ENCODE results near the gene OR7C2. TPM values are rescaled to one million over a fixed set of nuclear protein-coding genes. Genes with fewer than 3 reads are reported as not detected.

Gene OR7C2
- polyA plus RNA-seq, 3 donors = not detected

GRCh38 chr19:14940266-14940665, 1.0 kb upstream of the OR7C2 start:
- 91% methylated on average over 2 of the region's 6 CpGs for WGBS (ENCODE audit: insufficient coverage)
- Histone ChIP-seq H3K4me1 (ENCODE audit: control insufficient read depth in 1 of 2, insufficient read depth in 2 of 2, low read length in 2 of 2) (peaks cover 22 to 27% of the 10 kb centered on the region in 2 donors), H3K4me2 (replicated peaks; ENCODE audit: extremely low read depth, low read length, poor library complexity, severe bottlenecking) (no peak overlapping the region), H4K20me1 (ENCODE audit: insufficient read depth, low read length) (no peaks in the 10 kb centered on the region), H3K9me3 (replicated peaks in 1 of 2; ENCODE audit: control insufficient read depth in 1 of 2, insufficient read depth in 1 of 2, low read length in 2 of 2) (no peaks in the 10 kb centered on the region), H2AFZ (ENCODE audit: insufficient read depth, low read depth, low read length, poor library complexity, severe bottlenecking) (no peak overlapping the region), H3K79me2 (ENCODE audit: insufficient read depth, low read length) (no peaks in the 10 kb centered on the region), H3K27me3 (ENCODE audit: control insufficient read depth in 2 of 2, insufficient read depth in 2 of 2, low read length in 2 of 2) (no peaks in the 10 kb centered on the region), H3K27ac (ENCODE audit: low read depth in 1 of 2, low read length in 2 of 2) (no peak overlapping the region), H3K36me3 (replicated peaks in 1 of 2; ENCODE audit: control insufficient read depth in 1 of 2, insufficient read depth in 2 of 2, low read length in 2 of 2) (no peaks in the 10 kb centered on the region), H3K4me3 (replicated peaks in 1 of 3; ENCODE audit: low read depth in 2 of 3, low read length in 3 of 3) (no peak overlapping the region), H3K9ac (ENCODE audit: insufficient read depth, low read length, poor library complexity, severe bottlenecking) (no peak overlapping the region)
- TF ChIP-seq CTCF (IDR thresholded peaks at IDR 0.05) = no peak
- Mint-ChIP-seq H3K27me3 (ENCODE audit: low read depth in 3 of 3) (peaks cover 3 to 11% (median 3%) of the 10 kb centered on the region in 3 donors), H3K36me3 (no peaks in the 10 kb centered on the region), H3K27ac (peak overlapping the region in 1 of 7 donors; percentile 9), H3K4me1 (peaks cover 20% of the 10 kb centered on the region), H3K4me3 (no peak overlapping the region), H3K9me3 (peaks cover 0 to 1% (median 0%) of the 10 kb centered on the region in 7 donors)
- DNase-seq = no peak
- intact Hi-C loops (cut with micrococcal nuclease) = no loop called here

GRCh38 chr19:14943601-14944000, 2.3 kb downstream of the OR7C2 start:
- Mint-ChIP-seq H3K9me3 (peaks cover 0 to 6% (median 1%) of the 10 kb centered on the region in 7 donors), H3K27ac (peak overlapping the region; percentile 78 to 99 (median 95)), H3K27me3 (ENCODE audit: low read depth in 3 of 3) (peaks cover 3 to 11% (median 3%) of the 10 kb centered on the region in 3 donors), H3K36me3 (no peaks in the 10 kb centered on the region), H3K4me3 (peak overlapping the region in 1 of 2 donors; percentile 52), H3K4me1 (peaks cover 20% of the 10 kb centered on the region)
- peak overlapping the region; percentile 15 for H3K9ac ChIP-seq (ENCODE audit: insufficient read depth, low read length, poor library complexity, severe bottlenecking)
- peak; percentile 70 to 85 (median 82) for DNase-seq
- H3K4me2 ChIP-seq (replicated peaks; ENCODE audit: extremely low read depth, low read length, poor library complexity, severe bottlenecking) = peak overlapping the region; percentile 17
- H2AFZ ChIP-seq (ENCODE audit: insufficient read depth, low read depth, low read length, poor library complexity, severe bottlenecking) = no peak overlapping the region
- peak overlapping the region in 1 of 3 experiments; percentile 3 for H3K4me3 ChIP-seq (replicated peaks in 1 of 3; ENCODE audit: low read depth in 2 of 3, low read length in 3 of 3)
- H3K27ac ChIP-seq (ENCODE audit: low read depth in 1 of 2, low read length in 2 of 2) = peak overlapping the region; percentile 69 to 80
- H3K9me3 ChIP-seq (replicated peaks in 1 of 2; ENCODE audit: control insufficient read depth in 1 of 2, insufficient read depth in 1 of 2, low read length in 2 of 2) = no peaks in the 10 kb centered on the region
- no peaks in the 10 kb centered on the region for H4K20me1 ChIP-seq (ENCODE audit: insufficient read depth, low read length)
- no peaks in the 10 kb centered on the region for H3K27me3 ChIP-seq (ENCODE audit: control insufficient read depth in 2 of 2, insufficient read depth in 2 of 2, low read length in 2 of 2)
- intact Hi-C loops (cut with micrococcal nuclease) = no loop called here
- TF ChIP-seq CTCF (IDR thresholded peaks at IDR 0.05) = no peak
- H3K36me3 ChIP-seq (replicated peaks in 1 of 2; ENCODE audit: control insufficient read depth in 1 of 2, insufficient read depth in 2 of 2, low read length in 2 of 2) = no peaks in the 10 kb centered on the region
- no peaks in the 10 kb centered on the region for H3K79me2 ChIP-seq (ENCODE audit: insufficient read depth, low read length)
- no CpG with 5 or more reads among the region's 4 CpGs for whole genome bisulfite sequencing (ENCODE audit: insufficient coverage)
- peaks cover 22 to 27% of the 10 kb centered on the region in 2 donors for H3K4me1 ChIP-seq (ENCODE audit: control insufficient read depth in 1 of 2, insufficient read depth in 2 of 2, low read length in 2 of 2)
